Activated CD4-positive, alpha-beta T cell treated with anti-CD3 and anti-CD28 coated beads, Interleukin-2, amount 10 ng/mL, durations not matched to agents 24 days and 14 days (primary cell): ENCODE results near the gene NRF1. TPM values are rescaled to one million over a fixed set of nuclear protein-coding genes. Genes with fewer than 3 reads are reported as not detected.
"Not testable (repeated sequence)": the region's sequence is repeated elsewhere in the genome, so short reads cannot be mapped to it uniquely, and the experiment has no call there.

Experiments used
- DNase-seq: peaks from one replicate; pipeline ENCODE4 v3.0.0; 2022
- H3K27ac Mint-ChIP-seq: one replicate; pipeline ENCODE4 v1.8.0; 2022; ENCODE audit warnings: mild to moderate bottlenecking, mixed read lengths
- H3K27me3 Mint-ChIP-seq: one replicate; pipeline ENCODE4 v1.8.0; 2022; ENCODE audit warnings: mixed read lengths
- H3K36me3 Mint-ChIP-seq: one replicate; pipeline ENCODE4 v1.8.0; 2022; ENCODE audit warnings: low read depth, mild to moderate bottlenecking, mixed read lengths
- H3K4me1 Mint-ChIP-seq: one replicate; pipeline ENCODE4 v1.8.0; 2021; ENCODE audit warnings: mixed read lengths
- H3K4me3 Mint-ChIP-seq: one replicate; pipeline ENCODE4 v1.8.0; 2022; ENCODE audit warnings: mild to moderate bottlenecking, moderate library complexity, mixed read lengths
- H3K9me3 Mint-ChIP-seq: one replicate; pipeline ENCODE4 v1.8.0; 2021; ENCODE audit warnings: mixed read lengths
- intact Hi-C: fragments of 100-400 bp; cut with micrococcal nuclease; formaldehyde crosslinking; loops from one replicate; pipeline ENCODE4 v1.15.1; 2023
- total RNA-seq: library from RNA; stranded (reverse); gene quantifications from 2 replicates; pipeline ENCODE4 v1.2.3, GENCODE V29; 2022

The NRF1 gene
- total RNA-seq, 1 donor from 2014 or later: 22.3 TPM

- H3K4me1 Mint-ChIP-seq, intact Hi-C loops, H3K27me3 Mint-ChIP-seq: not testable (repeated sequence)
Measured at GRCh38 chr7:129596386-129596785, 15.1 kb upstream of the NRF1 start.

GRCh38 chr7:129597672-129598071 lies 13.8 kb upstream of the NRF1 start:
- intact Hi-C loops: no loop called here
- Mint-ChIP-seq H3K4me3 (no peak overlapping the region), H3K9me3 (no peaks in the 10 kb centered on the region)

More at GRCh38 chr7:129596386-129596785, 15.1 kb upstream of the NRF1 start:
- DNase-seq, H3K27ac Mint-ChIP-seq, H3K9me3 Mint-ChIP-seq, H3K4me3 Mint-ChIP-seq, H3K36me3 Mint-ChIP-seq: not testable (repeated sequence)

GRCh38 chr7:129599174-129599573 lies 12.3 kb upstream of the NRF1 start:
- no peaks in the 10 kb centered on the region for H3K27me3 Mint-ChIP-seq
- no peaks in the 10 kb centered on the region for H3K9me3 Mint-ChIP-seq
- DNase-seq: no peak
- intact Hi-C loops: no loop called here
- H3K36me3 Mint-ChIP-seq: no peaks in the 10 kb centered on the region
- no peak overlapping the region for H3K4me3 Mint-ChIP-seq
- peaks cover 3% of the 10 kb centered on the region for H3K4me1 Mint-ChIP-seq
- H3K27ac Mint-ChIP-seq: no peak overlapping the region

More at GRCh38 chr7:129597672-129598071, 13.8 kb upstream of the NRF1 start:
- no peaks in the 10 kb centered on the region for H3K36me3 Mint-ChIP-seq
- no peaks in the 10 kb centered on the region for H3K4me1 Mint-ChIP-seq
- DNase-seq: no peak
- H3K27me3 Mint-ChIP-seq: no peaks in the 10 kb centered on the region
- H3K27ac Mint-ChIP-seq: no peak overlapping the region

- DNase-seq, H3K27me3 Mint-ChIP-seq, H3K4me3 Mint-ChIP-seq, H3K27ac Mint-ChIP-seq, intact Hi-C loops, H3K9me3 Mint-ChIP-seq: not testable (repeated sequence)
- Mint-ChIP-seq H3K4me1 (peaks cover 23% of the 10 kb centered on the region), H3K36me3 (peaks cover 18% of the 10 kb centered on the region)
Measured at GRCh38 chr7:129603594-129603993, 7.9 kb upstream of the NRF1 start.

- H3K4me3 Mint-ChIP-seq, H3K27me3 Mint-ChIP-seq, H3K9me3 Mint-ChIP-seq, DNase-seq, H3K27ac Mint-ChIP-seq: not testable (repeated sequence)
- H3K36me3 Mint-ChIP-seq: peaks cover 20% of the 10 kb centered on the region
- H3K4me1 Mint-ChIP-seq: peaks cover 23% of the 10 kb centered on the region
- intact Hi-C loops: loop anchor here (2.0 kb wide), 1 partner anchor 221 kb away; no protein-coding TSS in a partner anchor
Measured at GRCh38 chr7:129604021-129604420, 7.5 kb upstream of the NRF1 start.

GRCh38 chr7:129604713-129605437 lies 6.6 kb upstream of the NRF1 start:
- intact Hi-C loops: loop anchor here (2.0 kb wide), 1 partner anchor 220 kb away; no protein-coding TSS in a partner anchor
- DNase-seq: no peak
- Mint-ChIP-seq H3K27ac (peak overlapping the region; percentile 22), H3K4me3 (no peak overlapping the region), H3K27me3 (no peaks in the 10 kb centered on the region), H3K36me3 (peaks cover 28% of the 10 kb centered on the region), H3K9me3 (no peaks in the 10 kb centered on the region), H3K4me1 (peaks cover 32% of the 10 kb centered on the region)

GRCh38 chr7:129605960-129606614 lies 5.4 kb upstream of the NRF1 start:
- peaks cover 30% of the 10 kb centered on the region for H3K36me3 Mint-ChIP-seq

GRCh38 chr7:129606803-129607202 lies 4.7 kb upstream of the NRF1 start:
- intact Hi-C loops: loop anchor here (2.0 kb wide), 1 partner anchor 76 kb away; no protein-coding TSS in a partner anchor
- peak overlapping the region; percentile 50 for H3K27ac Mint-ChIP-seq

More at GRCh38 chr7:129605960-129606614, 5.4 kb upstream of the NRF1 start:
- intact Hi-C loops: loop anchor here (2.0 kb wide), 2 partner anchors 75 to 219 kb away; no protein-coding TSS in a partner anchor
- DNase-seq: no peak
- Mint-ChIP-seq H3K27me3 (no peaks in the 10 kb centered on the region), H3K4me3 (no peak overlapping the region), H3K4me1 (peaks cover 33% of the 10 kb centered on the region), H3K9me3 (no peaks in the 10 kb centered on the region), H3K27ac (peak overlapping the region; percentile 67)

GRCh38 chr7:129607471-129608120 lies 3.9 kb upstream of the NRF1 start:
- intact Hi-C loops: loop anchor here (2.0 kb wide), 1 partner anchor 77 kb away; no protein-coding TSS in a partner anchor
- peaks cover 30% of the 10 kb centered on the region for H3K36me3 Mint-ChIP-seq
- peak; percentile 83 for DNase-seq
- peaks cover 33% of the 10 kb centered on the region for H3K4me1 Mint-ChIP-seq
- H3K4me3 Mint-ChIP-seq: no peak overlapping the region
- H3K27me3 Mint-ChIP-seq: no peaks in the 10 kb centered on the region
- H3K9me3 Mint-ChIP-seq: no peaks in the 10 kb centered on the region
- H3K27ac Mint-ChIP-seq: no peak overlapping the region

More at GRCh38 chr7:129606803-129607202, 4.7 kb upstream of the NRF1 start:
- Mint-ChIP-seq H3K4me1 (peaks cover 33% of the 10 kb centered on the region), H3K36me3 (peaks cover 30% of the 10 kb centered on the region), H3K9me3 (no peaks in the 10 kb centered on the region), H3K4me3 (no peak overlapping the region), H3K27me3 (no peaks in the 10 kb centered on the region)
- no peak for DNase-seq

- Mint-ChIP-seq H3K4me1 (peaks cover 42% of the 10 kb centered on the region), H3K27me3 (no peaks in the 10 kb centered on the region), H3K36me3 (peaks cover 30% of the 10 kb centered on the region), H3K27ac (peak overlapping the region; percentile 52), H3K9me3 (no peaks in the 10 kb centered on the region), H3K4me3 (peak overlapping the region; percentile 92)
- DNase-seq: no peak
- intact Hi-C loops: loop anchor here (2.0 to 5.0 kb wide), 3 partner anchors 107 to 343 kb away; partner anchors contain the start of genes SMKR1 and UBE2H
Measured at GRCh38 chr7:129609666-129610065, 1.9 kb upstream of the NRF1 start.

GRCh38 chr7:129610709-129611245 lies 743 bp upstream of the NRF1 start:
- no peaks in the 10 kb centered on the region for H3K27me3 Mint-ChIP-seq
- intact Hi-C loops: loop anchor here (2.0 to 5.0 kb wide), 3 partner anchors 108 to 342 kb away; partner anchors contain the start of genes SMKR1 and UBE2H
- H3K4me3 Mint-ChIP-seq: peak overlapping the region; percentile 92
- peaks cover 29% of the 10 kb centered on the region for H3K36me3 Mint-ChIP-seq
- H3K4me1 Mint-ChIP-seq: peaks cover 47% of the 10 kb centered on the region
- H3K9me3 Mint-ChIP-seq: no peaks in the 10 kb centered on the region
- no peak for DNase-seq
- peak overlapping the region; percentile 95 for H3K27ac Mint-ChIP-seq

GRCh38 chr7:129612112-129613015 lies 844 bp downstream of the NRF1 start:
- Mint-ChIP-seq H3K36me3 (peaks cover 21% of the 10 kb centered on the region), H3K27ac (peak overlapping the region; percentile 94), H3K27me3 (no peaks in the 10 kb centered on the region), H3K4me3 (peak overlapping the region; percentile 93), H3K9me3 (no peaks in the 10 kb centered on the region), H3K4me1 (peaks cover 44% of the 10 kb centered on the region)
- intact Hi-C loops: loop anchor here (1.0 to 5.0 kb wide), 6 partner anchors 23 to 340 kb away; partner anchors contain the start of gene UBE2H
- peak; percentile 77 for DNase-seq
